Peyer's patch (tissue), 4 donors: Measurements from ENCODE around the gene CAMK1G.

Experiments
- POLR2A ChIP-seq, 2 donors: fragments of 450-650 bp; IDR thresholded peaks; one replicate each; pipeline ENCODE4 v1.5.1; 2017; ENCODE audit warnings: antibody characterized with exemption in 2 of 2, mild to moderate bottlenecking in 2 of 2, moderate library complexity in 2 of 2
- TF ChIP-seq, protein P1 (sequence below), 6 experiments: fragments of 450-650 bp in 4 of 6; fragments of 200-600 bp in 2 of 6; sonication (generic) in 1 of 6; IDR thresholded peaks; one replicate each; pipeline ENCODE4 v1.5.1; 2017 to 2019; ENCODE audit warnings: antibody characterized with exemption in 6 of 6, mild to moderate bottlenecking in 3 of 6, moderate library complexity in 1 of 6

GRCh38 chr1:209567698-209568175, 15.8 kb upstream of the CAMK1G start:
- TF ChIP-seq, protein P1, sequence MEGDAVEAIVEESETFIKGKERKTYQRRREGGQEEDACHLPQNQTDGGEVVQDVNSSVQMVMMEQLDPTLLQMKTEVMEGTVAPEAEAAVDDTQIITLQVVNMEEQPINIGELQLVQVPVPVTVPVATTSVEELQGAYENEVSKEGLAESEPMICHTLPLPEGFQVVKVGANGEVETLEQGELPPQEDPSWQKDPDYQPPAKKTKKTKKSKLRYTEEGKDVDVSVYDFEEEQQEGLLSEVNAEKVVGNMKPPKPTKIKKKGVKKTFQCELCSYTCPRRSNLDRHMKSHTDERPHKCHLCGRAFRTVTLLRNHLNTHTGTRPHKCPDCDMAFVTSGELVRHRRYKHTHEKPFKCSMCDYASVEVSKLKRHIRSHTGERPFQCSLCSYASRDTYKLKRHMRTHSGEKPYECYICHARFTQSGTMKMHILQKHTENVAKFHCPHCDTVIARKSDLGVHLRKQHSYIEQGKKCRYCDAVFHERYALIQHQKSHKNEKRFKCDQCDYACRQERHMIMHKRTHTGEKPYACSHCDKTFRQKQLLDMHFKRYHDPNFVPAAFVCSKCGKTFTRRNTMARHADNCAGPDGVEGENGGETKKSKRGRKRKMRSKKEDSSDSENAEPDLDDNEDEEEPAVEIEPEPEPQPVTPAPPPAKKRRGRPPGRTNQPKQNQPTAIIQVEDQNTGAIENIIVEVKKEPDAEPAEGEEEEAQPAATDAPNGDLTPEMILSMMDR (IDR thresholded peaks at IDR 0.05), result no peak
- TF ChIP-seq POLR2A (IDR thresholded peaks at IDR 0.05), result no peak
